ENCODE measurements around the gene SLC35F1. TPM values are rescaled to one million over a fixed set of nuclear protein-coding genes. Genes with fewer than 3 reads are reported as not detected.

Gene SLC35F1
- total RNA-seq, 2 donors from 2014 or later, result 0.81 to 1.6 TPM

DNA sequence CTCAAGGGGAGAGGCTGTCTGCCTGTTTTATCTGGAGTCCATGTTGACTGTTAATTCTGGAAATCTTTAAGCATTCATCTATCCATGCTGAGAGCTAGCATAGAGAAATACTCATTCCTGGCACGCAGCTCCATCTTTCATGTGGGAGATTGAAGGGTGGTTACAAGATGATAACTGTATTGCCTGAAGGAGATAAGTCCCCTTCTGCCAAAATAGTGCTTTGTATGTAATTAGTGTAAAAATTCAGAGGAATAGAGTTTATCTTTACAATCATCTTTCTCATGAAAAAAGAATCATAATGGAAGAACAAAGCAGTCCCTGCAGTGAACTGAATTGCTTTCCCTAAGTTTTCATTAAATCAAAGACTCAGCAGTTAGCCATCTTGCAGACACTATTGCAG is 256.5 kb downstream of the SLC35F1 start:
- intact Hi-C loops (cut with DNase I), result no loop called here
- DNase-seq (no peak), ATAC-seq (no peak)

DNA sequence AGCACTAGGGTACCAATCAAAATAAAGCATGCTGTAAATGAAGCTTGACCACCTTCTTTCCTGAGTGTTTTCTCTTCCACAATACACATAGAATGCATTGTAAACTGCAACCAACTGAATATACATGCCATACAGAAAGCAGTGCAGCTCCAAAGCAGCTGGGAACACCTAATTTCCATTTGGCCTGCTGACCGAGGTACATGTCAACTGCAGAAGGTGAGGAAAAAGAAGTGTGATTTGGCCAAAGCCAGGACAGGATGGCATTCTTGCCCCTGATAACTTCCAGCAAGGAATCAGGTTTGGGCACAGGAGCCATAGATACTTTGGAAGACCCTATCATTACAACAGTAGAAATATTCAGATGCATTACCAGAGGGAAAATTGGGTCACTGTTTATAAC is 258.4 kb downstream of the SLC35F1 start:
- ATAC-seq, result peak in 1 of 2 donors; percentile 61
- intact Hi-C loops (cut with DNase I), result no loop called here

DNA sequence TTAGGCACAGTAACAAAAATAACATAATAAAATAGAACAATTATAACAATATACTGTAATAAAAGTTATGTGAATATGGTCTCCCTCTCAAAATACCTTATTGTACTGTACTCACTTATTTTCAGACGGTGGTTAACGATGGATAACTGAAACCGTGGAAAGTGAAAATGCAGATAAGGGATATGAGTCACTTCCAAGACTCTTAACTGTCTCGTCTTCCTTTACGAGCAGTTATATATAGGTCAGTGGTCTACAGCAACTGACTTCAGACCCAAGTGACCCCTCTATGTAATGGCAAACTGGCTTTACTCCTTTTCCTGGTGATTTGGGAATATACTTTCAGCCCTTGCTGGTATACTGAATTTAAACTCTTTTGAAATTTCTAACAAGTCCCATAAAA is 261.4 kb downstream of the SLC35F1 start:
- DNase-seq, result no peak
- ATAC-seq, result no peak
- intact Hi-C loops (cut with DNase I), result no loop called here

More for the DNA sequence above, 258.4 kb downstream of the SLC35F1 start:
- DNase-seq, result no peak

DNA sequence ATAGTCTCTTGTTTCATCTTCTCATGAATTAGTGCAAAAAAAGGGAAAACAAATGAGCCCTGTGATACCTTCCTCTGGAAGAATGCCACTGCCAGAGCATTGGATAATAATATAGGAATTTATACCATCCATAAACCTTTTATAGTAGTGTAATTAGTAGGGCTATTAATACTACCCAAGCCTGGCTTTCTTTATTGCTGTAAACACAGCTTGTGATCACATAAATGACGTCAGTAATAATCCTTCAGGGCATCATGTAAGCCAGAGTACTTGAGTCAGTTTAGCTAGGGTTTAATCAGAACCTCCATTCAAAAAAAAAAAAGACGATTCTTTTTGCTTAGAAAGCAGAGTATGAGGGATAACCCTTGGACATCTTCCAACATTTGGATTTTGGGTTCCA is 264.8 kb downstream of the SLC35F1 start:
- intact Hi-C loops (cut with DNase I), result no loop called here

DNA sequence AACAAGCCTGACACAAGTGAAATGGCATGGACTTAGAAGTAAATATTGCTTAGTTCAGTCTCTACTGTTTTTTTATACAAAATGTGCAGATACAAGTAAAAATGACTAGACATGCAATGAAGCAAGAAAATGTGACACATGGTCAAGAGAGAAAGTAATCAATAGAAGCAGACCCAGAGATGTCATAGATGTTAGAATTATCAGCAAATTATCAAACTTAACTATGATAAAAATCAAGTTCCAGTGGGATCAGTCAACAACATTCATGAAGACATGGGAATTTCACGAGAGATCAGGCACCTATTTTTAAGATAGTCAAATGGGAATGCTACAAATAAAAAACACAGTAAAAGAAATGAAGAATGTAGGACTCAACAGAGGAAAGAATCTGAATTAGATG is 267.0 kb downstream of the SLC35F1 start:
- intact Hi-C loops (cut with DNase I), result no loop called here
- DNase-seq (no peak), ATAC-seq (no peak)

More for the DNA sequence above, 264.8 kb downstream of the SLC35F1 start:
- ATAC-seq, result no peak
- no peak for DNase-seq

DNA sequence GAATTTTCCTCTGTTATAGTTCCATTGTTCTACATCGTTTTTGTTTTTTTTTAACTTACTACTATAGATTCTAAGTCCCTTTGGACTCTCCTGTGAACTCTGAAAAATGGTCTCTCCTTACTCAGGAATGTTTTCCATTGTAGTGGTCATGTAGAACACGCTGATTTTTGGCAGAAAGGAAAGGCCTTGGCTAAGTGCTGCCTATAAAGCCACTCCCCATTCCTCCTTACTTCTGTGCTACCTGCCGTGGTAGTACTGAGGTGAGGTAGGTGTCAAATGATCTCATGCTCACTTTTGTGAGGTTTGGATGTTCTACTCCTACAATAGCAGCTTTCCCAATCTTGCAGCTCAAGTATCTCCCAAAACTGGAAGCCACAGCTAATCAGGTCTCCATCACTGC is 270.7 kb downstream of the SLC35F1 start:
- intact Hi-C loops (cut with DNase I), result no loop called here
- DNase-seq (no peak), ATAC-seq (no peak)

DNA sequence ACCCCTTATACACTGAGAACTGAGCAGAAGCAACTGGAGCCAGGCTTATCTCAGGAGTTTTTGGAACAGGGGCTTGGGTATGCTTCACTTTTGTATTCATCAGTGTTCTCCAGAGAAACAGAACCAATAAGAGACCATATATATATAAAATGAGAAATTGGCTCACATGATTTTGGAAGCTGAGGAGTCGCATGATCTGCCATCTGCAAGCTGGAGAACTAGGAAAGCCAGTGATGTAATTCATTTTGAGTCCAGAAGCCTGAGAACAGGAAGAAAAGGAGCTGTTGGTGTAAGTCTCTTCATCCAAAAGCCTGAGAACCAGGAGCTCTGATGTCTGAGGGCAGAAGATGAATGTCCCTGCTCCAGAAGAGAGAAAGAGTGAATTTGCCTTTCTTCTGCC is 272.0 kb downstream of the SLC35F1 start:
- DNase-seq (no peak), ATAC-seq (no peak)
- intact Hi-C loops (cut with DNase I), result no loop called here

DNA sequence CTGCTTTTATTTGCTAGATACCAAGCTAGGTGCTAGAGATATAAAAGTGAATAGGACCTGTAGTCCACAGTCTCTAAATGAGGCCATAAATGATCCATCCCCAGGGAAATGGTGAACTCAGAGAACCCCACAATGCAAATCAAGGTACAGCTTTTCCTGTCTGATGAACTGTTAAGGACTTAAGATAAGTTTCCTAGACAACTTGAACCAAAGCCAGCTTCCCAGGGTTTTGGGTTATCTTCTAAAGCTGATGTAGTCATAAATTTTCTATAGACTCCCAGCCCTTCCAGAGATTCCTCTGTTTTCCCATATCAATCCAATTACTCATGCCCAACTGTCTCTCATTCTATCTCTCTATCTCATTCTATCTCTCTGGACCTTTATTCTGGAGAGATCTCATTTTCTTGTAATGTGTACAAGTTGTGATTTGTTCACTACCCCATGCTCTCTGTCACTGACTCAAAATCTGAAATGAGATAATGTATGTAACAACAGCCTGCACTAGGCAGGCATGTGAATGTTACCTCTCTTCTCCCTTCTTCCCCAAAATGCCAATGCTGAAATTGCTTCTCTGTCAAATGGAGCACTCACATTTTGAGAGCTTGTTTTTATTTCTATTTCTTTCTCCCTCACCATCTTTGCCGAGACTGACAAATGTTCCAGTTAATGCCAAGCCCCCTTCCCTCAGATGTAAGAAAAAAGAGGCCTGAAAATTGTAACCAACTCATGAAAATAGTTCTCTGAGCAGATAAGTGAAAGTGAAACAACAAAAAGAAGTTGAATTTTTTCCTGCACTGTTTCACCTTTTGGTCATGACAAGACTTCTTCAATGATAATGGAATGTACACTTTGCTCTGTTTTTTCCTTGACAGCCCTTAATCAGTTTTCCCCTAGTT is 279.9 kb downstream of the SLC35F1 start:
- intact Hi-C loops (cut with DNase I), result no loop called here
- DNase-seq, result no peak
- no peak for ATAC-seq

DNA sequence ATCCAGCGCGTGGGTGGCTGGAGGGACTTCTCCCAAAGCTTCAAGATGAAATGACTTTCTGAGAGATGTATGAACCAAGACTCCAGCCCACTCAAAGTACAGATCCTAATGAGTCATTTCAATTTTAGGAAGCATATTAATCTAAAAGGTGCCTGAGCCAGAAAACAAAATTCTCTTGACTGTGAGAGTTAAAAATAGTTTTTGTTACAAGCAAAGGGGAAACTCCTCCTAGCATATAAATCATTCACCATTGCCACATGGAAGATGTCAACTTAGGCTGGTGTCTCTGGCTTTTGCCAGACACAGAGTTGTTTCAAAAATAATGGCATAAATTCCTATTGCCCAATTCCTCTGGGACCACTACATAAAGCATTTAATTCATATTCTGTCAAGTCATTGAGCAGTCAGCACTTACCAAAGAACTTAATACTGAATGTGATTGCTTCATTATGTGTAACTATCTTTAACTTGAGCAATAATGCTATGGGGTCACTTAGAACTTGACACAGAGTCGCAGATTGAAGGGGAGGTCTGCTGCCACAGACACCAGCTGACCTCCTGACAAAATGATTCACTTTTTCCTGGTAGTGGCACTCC is 280.6 kb downstream of the SLC35F1 start:
- peak; percentile 78 to 88 for ATAC-seq

DNA sequence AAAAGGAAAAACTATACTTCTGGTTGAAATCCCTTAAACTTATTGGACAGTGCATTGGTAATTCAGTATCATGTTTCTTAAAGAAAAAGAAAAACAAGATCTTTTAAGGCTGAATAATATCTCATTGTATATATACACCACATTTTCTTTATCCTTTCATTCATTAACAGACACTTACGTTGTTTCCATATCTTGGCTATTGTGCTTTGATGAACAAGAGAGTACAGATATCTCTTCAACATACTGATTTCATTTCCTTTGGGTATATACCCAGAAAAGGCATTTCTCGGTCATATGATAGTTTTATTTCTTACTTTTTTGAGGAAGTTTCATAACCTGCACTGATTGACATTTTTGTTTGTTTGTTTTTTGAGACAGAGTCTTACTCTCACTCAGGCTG is 281.5 kb downstream of the SLC35F1 start:
- DNase-seq, result no peak
- ATAC-seq, result no peak
- intact Hi-C loops (cut with DNase I), result no loop called here

More for the DNA sequence above, 280.6 kb downstream of the SLC35F1 start:
- peak; percentile 22 for DNase-seq
- intact Hi-C loops (cut with DNase I), result no loop called here

DNA sequence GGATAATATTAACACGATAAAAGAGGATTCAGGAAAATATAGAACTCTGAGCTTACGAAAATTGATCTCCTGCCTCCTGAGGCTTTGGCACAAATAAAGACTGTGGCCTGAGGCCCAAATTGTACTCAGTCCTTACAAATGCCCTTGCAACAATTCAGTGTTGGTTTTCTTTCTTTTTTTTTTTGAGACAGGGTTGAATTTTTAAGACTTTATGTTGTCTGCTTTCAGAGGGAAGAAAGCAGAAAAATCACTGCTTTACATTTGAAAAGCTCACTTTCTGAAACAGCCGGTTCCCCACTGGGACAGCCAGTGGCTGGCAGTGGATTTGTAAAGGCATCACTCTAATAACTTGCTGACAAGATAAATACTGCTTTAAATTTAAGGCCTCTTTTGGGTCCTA is 290.5 kb downstream of the SLC35F1 start:
- intact Hi-C loops (cut with DNase I), result no loop called here
- ATAC-seq, result no peak

DNA sequence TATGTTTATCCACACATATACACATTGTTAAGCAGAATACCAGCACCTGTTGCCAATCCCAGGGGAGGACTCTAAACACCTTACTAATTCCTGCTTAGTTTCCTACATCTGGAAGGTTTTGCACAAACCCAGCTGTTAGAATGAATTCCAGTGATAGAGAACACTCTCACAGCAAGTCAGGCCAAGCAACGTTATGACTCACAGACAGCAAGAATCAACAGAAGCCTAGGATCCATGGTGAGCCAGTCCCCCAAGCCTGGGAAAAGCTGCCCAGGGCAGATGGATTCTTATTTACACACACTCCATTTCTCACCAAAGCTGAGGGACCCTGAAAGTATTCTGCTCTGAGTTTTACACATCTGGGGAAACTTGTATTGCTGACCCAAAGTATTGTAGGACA is 291.7 kb downstream of the SLC35F1 start:
- intact Hi-C loops (cut with DNase I), result no loop called here
- DNase-seq, result no peak
- peak in 1 of 2 donors; percentile 33 for ATAC-seq

More for the DNA sequence above, 290.5 kb downstream of the SLC35F1 start:
- no peak for DNase-seq

DNA sequence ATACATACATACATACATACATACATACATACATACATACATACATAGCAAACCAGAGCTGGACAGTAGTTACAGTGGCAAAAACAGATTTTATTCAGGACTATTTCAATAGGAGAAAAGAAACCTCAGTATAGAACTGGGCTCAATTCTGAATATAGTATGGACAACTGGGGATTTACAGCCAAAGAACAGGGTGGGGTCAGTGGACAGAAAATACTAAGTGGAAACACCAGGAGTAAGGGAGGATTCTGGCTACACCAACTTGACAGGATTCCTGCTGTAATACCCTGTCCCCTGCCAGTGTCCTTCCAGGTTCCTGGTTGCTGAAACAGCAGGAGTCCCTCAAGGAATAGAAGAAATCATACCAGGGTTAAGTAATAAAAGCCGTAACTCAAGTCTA is 293.1 kb downstream of the SLC35F1 start:
- ATAC-seq, result no peak
- intact Hi-C loops (cut with DNase I), result no loop called here
- DNase-seq, result no peak

DNA sequence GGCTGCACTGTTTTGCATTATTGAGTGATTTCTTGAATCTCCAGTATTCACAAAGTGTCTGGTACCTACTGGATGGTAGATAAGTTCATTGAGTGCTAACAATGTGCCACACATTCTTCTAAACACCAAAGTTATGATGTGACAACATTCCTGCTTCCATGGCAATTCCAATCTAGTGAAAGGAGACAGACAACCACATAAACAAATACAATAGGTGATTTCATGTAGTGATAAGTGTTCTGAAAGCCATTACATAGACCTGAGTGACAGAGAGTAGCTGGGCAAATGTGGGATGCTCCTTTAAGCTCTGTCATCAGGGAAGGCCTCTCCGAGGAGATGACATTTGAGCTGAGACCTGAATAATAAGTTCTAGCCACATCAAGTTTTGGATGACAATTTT is 295.5 kb downstream of the SLC35F1 start:
- no peak for DNase-seq
- intact Hi-C loops (cut with DNase I), result no loop called here
- ATAC-seq, result no peak

DNA sequence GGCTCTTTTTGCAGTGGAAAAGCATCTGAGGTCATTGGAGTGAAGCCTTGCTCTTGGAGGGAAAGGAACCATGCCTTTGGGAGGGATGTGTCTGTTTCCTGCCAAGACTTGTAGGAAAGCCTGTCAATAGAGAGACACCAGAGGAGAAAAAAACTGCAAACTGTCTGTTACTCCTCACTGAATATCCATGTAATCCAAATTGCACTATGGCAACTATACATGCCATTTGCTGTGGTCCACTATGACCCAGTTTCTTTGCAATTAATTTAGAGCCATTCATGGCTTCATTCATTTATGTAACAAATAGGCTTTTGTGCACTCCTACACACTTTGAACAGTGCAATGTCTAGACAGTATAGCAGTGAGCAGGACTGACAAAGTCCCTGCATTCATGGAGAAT is 296.5 kb downstream of the SLC35F1 start:
- intact Hi-C loops (cut with DNase I), result no loop called here
- ATAC-seq (no peak), DNase-seq (no peak)

DNA sequence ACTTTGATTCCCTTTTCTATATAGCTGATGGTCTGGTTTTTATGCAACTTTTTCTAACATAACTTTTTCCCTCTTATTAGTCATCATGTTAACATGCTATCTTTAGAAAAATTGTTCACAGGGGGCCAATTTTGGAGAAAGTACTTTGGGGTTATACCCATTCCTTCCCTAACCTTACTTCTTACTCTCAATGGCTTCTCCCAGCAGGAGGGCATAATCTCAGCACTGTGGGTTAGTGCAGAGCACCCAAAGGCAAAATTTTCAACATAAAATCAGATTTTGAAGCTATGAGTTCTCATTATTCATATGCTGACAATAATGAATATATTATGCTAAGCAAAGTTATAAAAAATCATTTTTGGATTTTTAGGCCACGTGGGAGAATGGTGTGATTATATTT is 299.2 kb downstream of the SLC35F1 start:
- DNase-seq (no peak), ATAC-seq (no peak)
- intact Hi-C loops (cut with DNase I), result no loop called here

DNA sequence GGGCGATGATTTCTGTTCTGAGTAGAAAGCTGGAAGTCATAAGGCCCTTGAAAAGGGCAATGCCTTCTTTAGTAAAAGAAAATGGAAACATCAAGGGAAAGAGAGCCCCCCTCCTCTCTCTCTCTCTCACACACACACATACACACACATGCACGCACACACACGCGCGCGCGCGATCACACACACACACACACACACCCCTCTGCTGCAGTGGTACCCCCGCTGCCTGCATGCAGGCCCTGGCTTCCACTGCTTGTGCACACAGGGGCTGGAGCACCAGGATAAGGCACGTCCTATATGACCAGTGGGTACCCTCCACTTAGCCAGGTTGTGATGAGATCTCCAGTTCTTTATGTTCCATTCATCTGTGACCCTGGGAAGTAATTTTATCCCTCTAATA is 300.9 kb downstream of the SLC35F1 start:
- intact Hi-C loops (cut with DNase I), result no loop called here
- ATAC-seq (no peak), DNase-seq (no peak)

DNA sequence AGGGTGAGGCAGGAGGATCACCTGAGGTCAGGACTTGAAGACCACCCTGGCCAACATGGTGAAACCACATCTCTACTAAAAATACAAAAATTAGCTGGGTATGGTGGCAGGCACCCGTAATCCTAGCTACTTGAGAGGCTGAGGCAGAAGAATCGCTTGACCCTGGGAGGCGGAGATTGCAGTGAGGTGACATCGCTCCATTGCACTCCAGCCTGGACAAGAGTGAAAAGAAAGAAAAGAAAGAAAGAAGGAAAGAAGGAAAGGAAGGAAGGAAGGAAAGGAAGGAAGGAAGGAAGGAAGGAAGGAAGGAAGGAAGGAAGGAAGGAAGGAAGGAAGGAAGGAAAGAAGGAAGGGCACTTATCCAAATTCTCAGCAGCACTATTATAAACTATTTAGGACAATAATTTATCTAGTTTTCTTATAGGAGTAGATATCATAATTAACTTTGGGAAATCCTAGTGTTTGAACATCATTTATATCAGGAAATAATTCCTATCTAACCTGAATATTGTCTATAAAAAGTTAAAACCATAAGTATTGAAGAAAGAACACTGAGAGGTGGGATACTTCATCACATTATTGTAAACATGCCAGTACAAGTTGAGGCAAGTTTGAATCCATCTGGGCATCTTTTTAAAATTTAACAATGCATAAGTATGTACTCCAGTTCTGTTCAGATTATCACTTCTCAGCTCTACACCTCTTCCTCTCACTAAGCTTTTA is 305.5 kb downstream of the SLC35F1 start:
- no peak for ATAC-seq
- no peak for DNase-seq

DNA sequence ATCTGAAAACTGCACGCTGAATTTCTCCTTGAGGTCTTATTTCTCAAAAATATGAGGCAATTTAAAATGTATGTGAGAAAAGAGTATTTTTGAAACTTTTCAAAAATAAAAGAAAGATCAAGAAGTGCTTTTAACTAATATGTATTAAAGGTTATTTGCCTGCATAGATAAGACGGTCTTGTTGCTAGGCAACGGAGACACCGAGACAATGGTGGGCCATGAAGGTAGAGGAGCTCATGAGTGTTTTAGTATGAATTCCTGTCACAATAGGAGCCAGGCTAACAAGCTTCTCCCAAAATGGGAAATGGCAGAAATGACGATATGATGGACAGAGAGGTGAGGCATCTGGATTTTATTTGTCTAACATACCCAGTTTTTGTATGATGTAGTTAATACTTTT is 308.2 kb downstream of the SLC35F1 start:
- DNase-seq (no peak), ATAC-seq (no peak)
- intact Hi-C loops (cut with DNase I), result no loop called here

More for the DNA sequence above, 305.5 kb downstream of the SLC35F1 start:
- intact Hi-C loops (cut with DNase I), result no loop called here

DNA sequence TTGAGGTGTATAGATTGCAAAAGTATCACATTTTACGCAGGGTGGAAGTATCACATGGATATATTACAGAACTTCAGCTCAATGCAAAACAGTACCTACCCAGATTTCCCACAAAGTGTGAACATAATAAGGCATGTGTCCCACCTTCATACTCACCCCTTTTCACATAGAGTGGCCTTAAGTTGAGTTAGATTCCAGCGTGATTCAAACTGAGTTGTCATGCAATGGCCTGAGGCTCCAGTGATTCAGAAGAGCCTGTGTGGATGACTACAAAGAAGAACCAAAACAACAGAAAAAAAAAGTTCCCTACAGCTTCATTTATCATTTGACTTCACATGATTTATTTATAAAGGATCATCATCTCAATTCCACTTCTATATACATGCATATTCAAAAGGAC is 309.7 kb downstream of the SLC35F1 start:
- DNase-seq, result no peak

More for the DNA sequence above, 309.7 kb downstream of the SLC35F1 start:
- ATAC-seq, result no peak
- intact Hi-C loops (cut with DNase I), result no loop called here
